Activated T-cell treated with anti-CD3 and anti-CD28 coated beads, Interleukin-2, amount 50 U/mL, for 4 hours (primary cell): ENCODE results near the gene DIAPH1. TPM values are rescaled to one million over a fixed set of nuclear protein-coding genes. Genes with fewer than 3 reads are reported as not detected.

Source experiments
- ATAC-seq, 2 donors: fragments of 200-7000 bp; cut with Tn5 transposase; one replicate each; pipeline ENCODE4 v1.10.0; 2021
- DNase-seq: peaks from one replicate; pipeline ENCODE4 v3.0.0-alpha.2; 2020
- H3K27me3 Mint-ChIP-seq: one replicate; pipeline ENCODE4 v1.8.0; 2021; ENCODE audit warnings: low read depth, mixed read lengths
- H3K36me3 Mint-ChIP-seq: one replicate; pipeline ENCODE4 v1.8.0; 2022; ENCODE audit warnings: mixed read lengths; ENCODE audit not compliant: insufficient read depth
- H3K4me1 Mint-ChIP-seq: one replicate; pipeline ENCODE4 v1.8.0; 2021; ENCODE audit warnings: low read depth, mixed read lengths
- H3K4me3 Mint-ChIP-seq: one replicate; pipeline ENCODE4 v1.8.0; 2021; ENCODE audit warnings: mild to moderate bottlenecking, moderate library complexity, mixed read lengths
- H3K9me3 Mint-ChIP-seq: one replicate; pipeline ENCODE4 v1.8.0; 2021; ENCODE audit warnings: mixed read lengths
- total RNA-seq, 3 donors: library from RNA; stranded (reverse); gene quantifications; one replicate each; pipeline ENCODE4 v1.2.1, GENCODE V29; 2021

Gene DIAPH1
- total RNA-seq, 3 donors from 2014 or later = 243 to 289 (median 269) TPM

DNA sequence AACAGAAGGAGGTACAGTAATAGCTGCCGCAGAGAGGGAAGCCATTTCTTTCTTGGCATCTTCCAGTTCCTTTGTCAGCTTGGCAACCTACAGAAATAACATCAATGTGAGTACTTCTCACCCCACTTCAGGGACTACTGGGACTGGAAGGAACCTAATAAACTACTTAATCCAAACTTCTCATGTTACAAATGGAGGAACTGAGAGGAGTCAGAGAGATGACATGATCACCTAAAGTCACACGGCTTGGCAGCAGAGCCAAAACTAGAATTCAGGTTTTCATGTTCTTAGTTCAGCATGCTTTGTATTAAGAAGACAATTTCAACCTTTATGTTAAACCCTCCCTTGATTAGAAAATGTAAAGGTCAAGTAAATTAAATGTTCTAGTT is 44.7 kb downstream of the DIAPH1 start:
- Mint-ChIP-seq H3K4me3 (no peak overlapping the region), H3K9me3 (no peaks in the 10 kb centered on the region), H3K4me1 (no peaks in the 10 kb centered on the region), H3K36me3 (peaks cover 58% of the 10 kb centered on the region), H3K27me3 (no peaks in the 10 kb centered on the region)
- ATAC-seq (no peak), DNase-seq (no peak)

DNA sequence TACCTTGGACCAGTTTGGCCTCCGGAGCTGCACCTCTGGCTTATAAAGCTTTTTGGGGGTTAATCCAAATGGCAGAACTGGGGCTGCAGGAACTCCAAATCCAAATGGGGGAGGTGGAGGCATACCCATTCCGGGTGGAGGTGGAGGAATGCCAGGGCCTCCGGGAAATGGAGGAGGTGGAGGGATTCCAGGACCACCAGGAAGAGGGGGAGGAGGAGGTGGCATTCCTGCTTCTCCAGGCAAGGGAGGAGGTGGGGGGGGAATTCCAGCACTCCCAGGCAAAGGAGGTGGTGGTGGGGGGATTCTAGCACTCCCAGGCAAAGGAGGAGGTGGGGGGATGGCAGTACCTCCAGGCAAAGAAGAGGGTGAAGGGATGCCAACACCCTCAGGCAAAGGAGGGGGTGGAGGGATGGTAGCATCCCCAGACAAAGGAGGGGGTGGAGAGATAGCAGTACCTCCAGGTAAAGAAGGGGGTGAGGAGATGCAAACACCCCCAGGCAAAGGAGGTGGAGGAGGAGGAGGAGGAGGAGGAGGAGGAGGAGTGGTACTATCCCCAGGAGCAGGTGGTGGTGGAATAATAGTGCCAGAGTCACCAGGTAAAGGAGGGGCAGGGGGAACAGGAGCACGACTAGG is 45.2 kb downstream of the DIAPH1 start:
- no peak for ATAC-seq
- Mint-ChIP-seq H3K4me3 (no peak overlapping the region), H3K9me3 (no peaks in the 10 kb centered on the region), H3K36me3 (peaks cover 56% of the 10 kb centered on the region), H3K4me1 (no peaks in the 10 kb centered on the region), H3K27me3 (no peaks in the 10 kb centered on the region)
- no peak for DNase-seq

DNA sequence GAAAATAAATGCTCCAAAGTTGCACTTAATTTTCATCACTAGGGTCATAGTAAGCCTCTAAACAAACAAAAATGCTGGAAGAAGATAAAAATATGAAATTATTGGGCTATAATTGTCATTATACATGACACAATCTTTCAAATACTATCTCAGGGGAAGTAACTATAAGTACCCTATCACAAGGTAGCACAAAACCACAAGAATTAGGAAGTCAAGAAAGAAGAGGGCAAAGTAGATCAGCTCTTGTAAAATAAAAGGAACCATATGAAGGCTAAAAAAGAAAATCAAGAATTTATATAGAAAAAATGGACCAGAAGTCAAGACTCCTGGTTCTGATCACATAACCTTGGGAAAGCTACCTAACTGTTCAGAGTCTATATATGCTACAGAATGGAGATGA is 48.1 kb downstream of the DIAPH1 start:
- H3K9me3 Mint-ChIP-seq = no peaks in the 10 kb centered on the region
- peaks cover 45% of the 10 kb centered on the region for H3K36me3 Mint-ChIP-seq
- peaks cover 2% of the 10 kb centered on the region for H3K4me1 Mint-ChIP-seq
- no peak for DNase-seq
- no peak for ATAC-seq
- H3K27me3 Mint-ChIP-seq = no peaks in the 10 kb centered on the region
- no peak overlapping the region for H3K4me3 Mint-ChIP-seq

- no peak for DNase-seq
- peaks cover 20% of the 10 kb centered on the region for H3K4me1 Mint-ChIP-seq
- no peak overlapping the region for H3K4me3 Mint-ChIP-seq
- H3K27me3 Mint-ChIP-seq = no peaks in the 10 kb centered on the region
- peaks cover 52% of the 10 kb centered on the region for H3K36me3 Mint-ChIP-seq
- no peak for ATAC-seq
- no peaks in the 10 kb centered on the region for H3K9me3 Mint-ChIP-seq
Measured at GRCh38 chr5:141567513-141568117, 51.2 kb downstream of the DIAPH1 start.

- H3K4me3 Mint-ChIP-seq = no peak overlapping the region
- H3K4me1 Mint-ChIP-seq = peaks cover 22% of the 10 kb centered on the region
- ATAC-seq = no peak
- H3K36me3 Mint-ChIP-seq = peaks cover 55% of the 10 kb centered on the region
- no peaks in the 10 kb centered on the region for H3K27me3 Mint-ChIP-seq
- H3K9me3 Mint-ChIP-seq = no peaks in the 10 kb centered on the region
- DNase-seq = no peak
Measured at GRCh38 chr5:141565826-141566570, 52.8 kb downstream of the DIAPH1 start.

- H3K9me3 Mint-ChIP-seq = no peaks in the 10 kb centered on the region
- peak; percentile 89 to 94 for ATAC-seq
- peaks cover 23% of the 10 kb centered on the region for H3K4me1 Mint-ChIP-seq
- H3K4me3 Mint-ChIP-seq = peak overlapping the region; percentile 8
- H3K27me3 Mint-ChIP-seq = no peaks in the 10 kb centered on the region
- peaks cover 54% of the 10 kb centered on the region for H3K36me3 Mint-ChIP-seq
- peak; percentile 50 for DNase-seq
Measured at GRCh38 chr5:141564216-141564692, 54.5 kb downstream of the DIAPH1 start.

DNA sequence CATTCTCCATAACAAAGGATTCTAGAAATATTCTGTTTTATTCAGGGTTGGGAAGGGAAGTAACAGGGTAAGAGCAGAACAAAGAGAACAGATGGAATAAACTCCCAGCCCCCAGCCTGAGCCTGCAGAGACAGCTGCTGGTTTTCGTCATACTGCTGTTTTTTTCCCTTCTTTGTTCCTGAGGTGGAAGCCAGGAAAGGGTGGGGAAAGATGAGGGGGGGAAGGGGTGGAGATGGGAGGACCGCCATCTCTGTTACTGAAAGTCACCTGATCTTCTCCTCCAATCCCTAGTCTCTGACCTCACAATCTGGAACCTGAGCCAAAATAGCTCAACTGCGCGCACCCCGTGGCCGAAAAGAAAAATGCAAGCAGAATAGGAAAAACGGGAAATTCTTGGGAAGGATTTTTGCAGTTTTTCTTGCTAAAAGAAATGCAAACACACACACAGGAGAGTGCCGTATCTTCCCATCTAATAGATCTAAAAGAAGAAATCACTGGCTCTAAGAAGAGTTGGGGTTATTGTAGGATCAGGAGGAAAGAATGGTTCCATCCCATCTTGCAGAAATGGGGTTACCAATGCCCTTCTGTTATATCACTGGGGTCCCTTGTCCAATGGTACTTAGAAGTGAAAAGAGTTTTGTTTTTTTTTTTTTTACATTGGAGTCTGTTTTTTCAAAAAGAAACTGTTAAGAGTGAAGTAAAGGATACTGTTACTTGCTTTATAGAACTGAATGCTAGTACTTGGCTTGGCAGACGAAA is 57.9 kb downstream of the DIAPH1 start:
- ATAC-seq (no peak), DNase-seq (no peak)
- peaks cover 52% of the 10 kb centered on the region for H3K36me3 Mint-ChIP-seq
- peaks cover 32% of the 10 kb centered on the region for H3K4me1 Mint-ChIP-seq
- H3K27me3 Mint-ChIP-seq = no peaks in the 10 kb centered on the region
- H3K9me3 Mint-ChIP-seq = no peaks in the 10 kb centered on the region
- H3K4me3 Mint-ChIP-seq = no peak overlapping the region

DNA sequence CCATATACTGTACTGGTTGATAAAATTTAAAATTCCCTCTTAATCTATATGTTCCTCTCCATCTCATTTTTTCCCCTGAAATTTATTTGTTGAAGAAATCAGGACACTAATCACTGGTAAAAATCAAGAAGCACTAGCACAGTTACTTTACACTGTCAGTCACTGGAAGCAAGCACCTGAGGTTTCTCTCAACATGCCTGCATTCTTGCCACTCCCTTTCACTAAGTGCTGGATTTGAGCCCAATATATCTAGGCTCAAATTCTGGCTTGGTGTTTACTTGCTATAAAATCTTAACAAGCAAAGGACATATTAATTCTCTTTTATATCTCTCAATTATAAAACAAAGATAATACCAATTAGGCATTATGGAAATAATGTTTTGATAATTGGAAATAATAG is 58.6 kb downstream of the DIAPH1 start:
- ATAC-seq = no peak
- no peaks in the 10 kb centered on the region for H3K9me3 Mint-ChIP-seq
- peaks cover 49% of the 10 kb centered on the region for H3K36me3 Mint-ChIP-seq
- DNase-seq = no peak
- H3K27me3 Mint-ChIP-seq = no peaks in the 10 kb centered on the region
- peaks cover 32% of the 10 kb centered on the region for H3K4me1 Mint-ChIP-seq
- no peak overlapping the region for H3K4me3 Mint-ChIP-seq

DNA sequence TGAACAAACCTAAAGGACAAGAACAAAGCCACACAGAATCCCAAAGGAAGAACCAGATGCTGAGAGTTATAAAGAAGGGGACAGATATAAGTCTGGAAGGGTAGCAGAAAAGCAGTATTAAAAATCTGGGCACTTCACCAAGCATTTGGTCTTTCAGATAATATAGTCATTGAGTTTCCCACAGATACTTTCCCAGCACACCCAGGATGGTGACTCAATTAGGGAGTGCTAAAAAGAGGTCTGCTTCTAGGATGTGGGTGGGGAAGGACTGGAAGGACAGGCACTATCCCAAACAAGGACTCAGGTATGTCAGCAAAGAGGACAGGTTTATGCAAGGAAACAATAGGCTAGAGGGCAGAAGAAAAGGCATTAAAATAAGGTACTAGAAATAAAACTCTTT is 59.3 kb downstream of the DIAPH1 start:
- ATAC-seq = no peak
- H3K36me3 Mint-ChIP-seq = peaks cover 46% of the 10 kb centered on the region

GRCh38 chr5:141558150-141558549 is 60.6 kb downstream of the DIAPH1 start:
- H3K27me3 Mint-ChIP-seq = no peaks in the 10 kb centered on the region
- peaks cover 37% of the 10 kb centered on the region for H3K36me3 Mint-ChIP-seq
- DNase-seq (no peak), ATAC-seq (peak in 1 of 2 donors; percentile 27)
- H3K4me1 Mint-ChIP-seq = peaks cover 21% of the 10 kb centered on the region
- H3K9me3 Mint-ChIP-seq = no peaks in the 10 kb centered on the region
- H3K4me3 Mint-ChIP-seq = no peak overlapping the region

More for the DNA sequence above, 59.3 kb downstream of the DIAPH1 start:
- DNase-seq = no peak
- Mint-ChIP-seq H3K4me1 (peaks cover 32% of the 10 kb centered on the region), H3K27me3 (no peaks in the 10 kb centered on the region), H3K4me3 (no peak overlapping the region), H3K9me3 (no peaks in the 10 kb centered on the region)

GRCh38 chr5:141557681-141558136 is 61.1 kb downstream of the DIAPH1 start:
- H3K9me3 Mint-ChIP-seq = no peaks in the 10 kb centered on the region
- H3K27me3 Mint-ChIP-seq = no peaks in the 10 kb centered on the region
- H3K4me3 Mint-ChIP-seq = no peak overlapping the region
- peaks cover 33% of the 10 kb centered on the region for H3K36me3 Mint-ChIP-seq
- peaks cover 17% of the 10 kb centered on the region for H3K4me1 Mint-ChIP-seq
- DNase-seq (peak; percentile 68), ATAC-seq (peak; percentile 81 to 83)

DNA sequence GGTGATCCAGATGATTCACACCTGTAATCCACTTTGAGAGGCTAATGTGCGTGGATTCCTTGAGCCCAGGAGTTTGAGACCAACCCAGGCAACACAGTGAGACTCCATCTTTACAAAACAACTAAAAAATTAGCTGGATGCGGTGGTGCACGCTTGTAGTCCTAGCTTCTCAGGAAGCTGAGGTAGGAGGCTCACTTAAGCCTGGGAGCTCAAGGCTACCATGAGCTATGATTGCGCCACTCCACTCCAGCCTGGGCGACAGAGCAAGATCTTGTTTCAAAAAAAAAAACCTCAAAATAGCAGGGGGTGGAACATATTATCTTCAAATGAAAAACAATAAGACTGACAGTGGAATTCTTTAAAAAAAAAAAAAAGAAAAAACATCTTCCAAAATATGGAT is 70.9 kb downstream of the DIAPH1 start:
- peaks cover 25% of the 10 kb centered on the region for H3K4me1 Mint-ChIP-seq
- DNase-seq (no peak), ATAC-seq (no peak)
- H3K36me3 Mint-ChIP-seq = peaks cover 43% of the 10 kb centered on the region
- H3K9me3 Mint-ChIP-seq = peaks cover 13% of the 10 kb centered on the region
- no peaks in the 10 kb centered on the region for H3K27me3 Mint-ChIP-seq
- H3K4me3 Mint-ChIP-seq = no peak overlapping the region

- Mint-ChIP-seq H3K4me3 (no peak overlapping the region), H3K36me3 (peaks cover 45% of the 10 kb centered on the region), H3K27me3 (no peaks in the 10 kb centered on the region), H3K9me3 (peaks cover 13% of the 10 kb centered on the region), H3K4me1 (peaks cover 26% of the 10 kb centered on the region)
- no peak for DNase-seq
- no peak for ATAC-seq
Measured at GRCh38 chr5:141547488-141547887, 71.3 kb downstream of the DIAPH1 start.

DNA sequence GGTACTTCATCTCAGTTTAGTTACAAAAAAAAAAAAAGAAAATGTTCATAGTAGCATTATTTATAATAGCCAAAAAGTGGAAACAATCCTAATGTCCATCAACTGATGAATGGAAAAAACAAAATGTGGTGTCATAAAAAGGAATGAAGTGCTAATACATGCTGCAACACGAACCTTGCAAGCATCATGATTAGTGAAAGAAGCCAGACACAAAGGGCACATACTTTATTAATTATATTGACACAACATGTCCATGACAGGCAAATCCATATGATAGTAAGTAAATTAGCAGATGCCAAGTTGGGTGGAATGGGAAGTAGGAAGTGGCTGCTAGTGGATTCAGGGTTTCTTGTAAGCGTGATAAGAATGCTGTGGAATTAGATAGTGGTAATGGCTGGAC is 75.7 kb downstream of the DIAPH1 start:
- ATAC-seq = no peak
- Mint-ChIP-seq H3K9me3 (peaks cover 8% of the 10 kb centered on the region), H3K4me1 (peaks cover 8% of the 10 kb centered on the region), H3K27me3 (no peaks in the 10 kb centered on the region), H3K4me3 (no peak overlapping the region), H3K36me3 (peaks cover 34% of the 10 kb centered on the region)
- no peak for DNase-seq
